Hepatocyte (in vitro differentiated cells): ENCODE measurements around the gene FASTKD1.

Experiments
- CTCF ChIP-seq: fragments of 200-600 bp; sonication (generic); IDR thresholded peaks from 2 replicates; pipeline ENCODE4 v1.5.1; 2016; ENCODE audit warnings: antibody characterized with exemption, mild to moderate bottlenecking; ENCODE audit not compliant: poor library complexity
- EZH2 ChIP-seq: fragments of 200-600 bp; sonication (generic); IDR thresholded peaks from 2 replicates; pipeline ENCODE4 v1.6.1; 2016; ENCODE audit warnings: antibody characterized with exemption, mild to moderate bottlenecking, borderline replicate concordance

GRCh38 chr2:169495310-169495928, 78.2 kb downstream of the FASTKD1 start:
- TF ChIP-seq CTCF (no peak), EZH2 (no peak)
